ENCODE measurements around the gene MAGEA9.
"Not testable (repeated sequence)": the region's sequence is repeated elsewhere in the genome, so short reads cannot be mapped to it uniquely, and the experiment has no call there.

Gene MAGEA9, protein sequence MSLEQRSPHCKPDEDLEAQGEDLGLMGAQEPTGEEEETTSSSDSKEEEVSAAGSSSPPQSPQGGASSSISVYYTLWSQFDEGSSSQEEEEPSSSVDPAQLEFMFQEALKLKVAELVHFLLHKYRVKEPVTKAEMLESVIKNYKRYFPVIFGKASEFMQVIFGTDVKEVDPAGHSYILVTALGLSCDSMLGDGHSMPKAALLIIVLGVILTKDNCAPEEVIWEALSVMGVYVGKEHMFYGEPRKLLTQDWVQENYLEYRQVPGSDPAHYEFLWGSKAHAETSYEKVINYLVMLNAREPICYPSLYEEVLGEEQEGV

DNA sequence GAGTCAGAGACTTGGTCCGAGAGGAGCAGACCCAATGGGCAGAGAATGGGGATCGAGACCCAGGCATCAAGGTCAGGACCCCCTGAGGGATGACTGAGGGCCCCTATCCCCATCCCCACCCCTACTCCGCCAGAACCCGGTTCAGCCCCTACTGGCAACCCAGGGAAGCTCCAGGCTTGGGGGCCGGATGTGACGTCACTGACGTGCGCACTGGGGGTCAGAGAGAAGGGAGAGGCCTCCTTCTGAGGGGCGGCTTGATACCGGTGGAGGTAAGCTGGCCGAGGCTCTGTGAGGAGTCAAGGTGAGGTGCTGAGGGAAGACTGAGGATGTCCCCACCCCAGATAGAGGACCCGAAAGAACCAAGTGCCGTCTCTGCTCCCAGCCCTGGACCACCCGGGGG is at the start of gene MAGEA9:
Gene MAGEA9 (plus strand): TSS at position 204 of the 400 bp plus-strand sequence. CDS start 4,281 bp downstream, outside the sequence.
- not testable (repeated sequence) for DNase-seq (ENCODE audit: low read depth, low spot score)

DNA sequence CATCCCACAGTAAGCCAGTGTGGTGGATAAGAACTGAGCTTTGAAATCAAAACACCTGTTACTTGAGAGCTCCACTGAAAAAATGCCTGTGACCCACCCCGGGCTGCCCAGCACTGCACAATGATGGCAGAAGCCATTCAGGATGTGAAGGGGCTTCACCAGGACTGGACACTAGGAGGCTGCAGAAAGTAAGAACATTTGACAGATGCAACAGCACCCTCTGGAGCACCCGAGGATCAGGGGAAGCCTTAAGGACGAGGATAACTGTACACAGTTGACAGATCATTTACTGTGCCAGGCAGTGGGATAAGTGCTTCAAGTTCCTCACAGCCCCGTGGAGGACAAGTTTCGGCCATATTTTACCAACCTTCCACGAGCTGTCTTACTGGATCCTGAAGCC is 39.5 kb upstream of the MAGEA9 start:
- DNase-seq (ENCODE audit: low read depth, low spot score): not testable (repeated sequence)

DNA sequence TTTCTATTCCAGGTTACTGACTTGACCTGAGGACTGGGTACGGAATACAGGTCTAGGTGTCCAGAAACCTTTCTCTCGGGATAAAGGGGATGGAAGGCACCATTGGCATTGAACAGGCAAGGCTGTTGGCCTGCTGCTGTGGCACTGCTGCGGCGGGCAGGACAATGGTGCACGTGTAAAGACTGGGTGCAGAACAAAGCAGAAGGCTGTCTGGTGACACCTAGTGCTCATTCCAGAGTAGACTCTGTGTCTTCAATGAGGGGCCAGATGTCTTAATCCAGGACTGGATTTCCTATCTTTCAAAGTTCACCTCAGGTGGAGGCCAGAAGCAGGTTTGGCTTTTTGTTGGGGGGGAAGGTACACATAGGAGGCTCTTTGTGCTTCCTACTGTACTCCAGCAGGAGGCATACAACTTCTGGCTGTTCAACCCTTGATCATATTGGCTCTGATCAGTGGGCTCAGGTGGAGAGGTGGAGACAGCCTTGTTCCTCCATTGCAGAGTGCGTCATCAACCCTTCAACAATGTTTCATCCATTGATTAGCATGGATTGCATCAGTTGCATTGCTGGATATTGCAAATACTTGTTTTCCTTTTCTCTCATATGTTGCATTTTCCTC is 35.2 kb upstream of the MAGEA9 start:
- not testable (repeated sequence) for DNase-seq (ENCODE audit: low read depth, low spot score)

DNA sequence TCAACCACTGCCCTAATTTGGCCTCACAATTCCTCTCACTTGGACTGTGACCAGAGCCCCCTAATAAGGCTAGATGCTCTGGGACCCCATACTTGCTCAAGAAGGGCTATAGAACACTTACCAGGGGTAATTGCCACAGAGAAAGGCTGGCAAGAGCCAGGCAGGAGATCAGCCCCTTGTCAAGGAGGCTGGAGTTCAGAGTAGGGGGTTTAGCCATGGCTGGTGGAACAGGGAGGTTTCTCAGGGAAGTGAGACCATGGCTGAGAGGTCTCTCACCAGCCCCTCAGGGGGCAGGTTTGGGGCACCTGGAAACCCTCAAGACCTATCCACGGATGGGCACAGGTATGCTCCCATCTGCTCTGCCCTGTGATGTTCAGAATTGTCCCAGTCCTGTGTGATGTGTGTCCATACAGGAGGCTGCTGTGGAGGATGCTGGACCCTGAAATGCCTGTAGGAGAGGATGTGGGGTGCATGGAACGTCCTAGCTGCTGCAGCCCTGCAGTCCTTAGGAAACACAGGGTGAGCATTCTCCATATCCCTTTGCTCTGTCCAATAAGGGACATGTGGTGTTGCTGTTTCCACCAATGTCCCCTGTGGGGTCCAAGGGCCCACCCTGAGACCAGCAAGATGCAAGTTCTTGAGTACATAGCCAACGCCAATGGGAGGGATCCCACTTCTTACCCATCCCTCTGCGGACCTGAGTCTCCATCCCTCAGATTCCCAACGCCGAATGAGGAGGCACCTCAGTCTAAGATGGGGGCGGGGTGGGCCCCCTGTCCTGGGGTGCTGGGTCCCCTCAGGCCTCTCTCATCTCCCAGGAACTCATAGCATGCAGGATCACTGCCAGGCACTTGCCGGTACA is 24.3 kb upstream of the MAGEA9 start:
- no peak for DNase-seq (ENCODE audit: low read depth, low spot score)

DNA sequence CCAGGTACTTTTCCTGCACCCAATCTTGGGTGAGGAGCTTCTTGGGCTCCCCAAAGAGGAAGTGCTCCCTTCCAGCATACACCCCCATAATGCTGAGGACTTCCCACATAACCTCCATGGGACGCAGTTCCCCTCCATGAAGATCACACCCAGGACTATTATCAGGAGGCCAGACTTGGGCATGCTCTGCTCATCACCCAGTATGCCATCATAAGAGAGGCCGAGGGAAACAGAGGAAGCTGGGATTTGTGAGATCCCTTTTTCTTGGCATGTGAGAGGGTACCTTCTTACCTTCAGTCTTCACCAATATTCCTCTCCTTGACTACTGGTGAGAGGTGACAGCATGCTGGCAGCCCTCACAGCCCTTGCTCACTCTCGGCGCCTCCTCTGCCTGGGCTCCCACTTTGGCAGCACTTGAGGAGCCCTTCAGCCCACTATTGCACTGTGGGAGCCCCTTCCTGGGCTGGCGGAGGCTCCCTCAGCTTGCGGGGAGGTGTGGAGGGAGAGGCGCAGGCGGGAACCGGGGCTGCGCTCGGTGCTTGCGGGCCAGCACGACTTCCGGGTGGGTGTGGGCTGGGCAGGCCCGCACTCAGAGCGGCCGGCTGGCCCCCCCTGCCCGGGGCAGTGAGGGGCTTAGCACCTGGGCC is 23.5 kb upstream of the MAGEA9 start:
- DNase-seq (ENCODE audit: low read depth, low spot score): no peak

GRCh38 chrX:149758715-149759078 is 23.0 kb upstream of the MAGEA9 start:
- not testable (repeated sequence) for DNase-seq (ENCODE audit: low read depth, low spot score)

DNA sequence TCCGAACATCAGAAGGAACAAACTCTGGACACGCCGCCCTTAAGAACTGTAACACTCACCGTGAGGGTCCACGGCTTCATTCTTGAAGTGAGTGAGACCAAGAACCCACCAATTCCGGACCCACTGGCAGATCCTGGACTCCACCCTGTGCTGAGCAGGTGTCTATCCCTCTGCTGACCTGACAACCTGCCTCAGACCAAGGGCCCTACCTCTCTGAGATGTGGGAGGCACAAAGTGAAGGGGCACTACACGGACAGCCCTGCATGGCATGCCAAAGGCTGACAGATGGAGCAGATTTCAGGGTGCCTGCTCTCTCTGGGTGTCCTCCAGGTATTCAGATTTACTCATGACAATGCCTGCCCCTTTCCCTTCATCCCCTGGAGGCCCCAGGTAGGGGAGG is 21.9 kb upstream of the MAGEA9 start:
- no peak for DNase-seq (ENCODE audit: low read depth, low spot score)

GRCh38 chrX:149760965-149761364 is 20.8 kb upstream of the MAGEA9 start:
- no peak for DNase-seq (ENCODE audit: low read depth, low spot score)

DNA sequence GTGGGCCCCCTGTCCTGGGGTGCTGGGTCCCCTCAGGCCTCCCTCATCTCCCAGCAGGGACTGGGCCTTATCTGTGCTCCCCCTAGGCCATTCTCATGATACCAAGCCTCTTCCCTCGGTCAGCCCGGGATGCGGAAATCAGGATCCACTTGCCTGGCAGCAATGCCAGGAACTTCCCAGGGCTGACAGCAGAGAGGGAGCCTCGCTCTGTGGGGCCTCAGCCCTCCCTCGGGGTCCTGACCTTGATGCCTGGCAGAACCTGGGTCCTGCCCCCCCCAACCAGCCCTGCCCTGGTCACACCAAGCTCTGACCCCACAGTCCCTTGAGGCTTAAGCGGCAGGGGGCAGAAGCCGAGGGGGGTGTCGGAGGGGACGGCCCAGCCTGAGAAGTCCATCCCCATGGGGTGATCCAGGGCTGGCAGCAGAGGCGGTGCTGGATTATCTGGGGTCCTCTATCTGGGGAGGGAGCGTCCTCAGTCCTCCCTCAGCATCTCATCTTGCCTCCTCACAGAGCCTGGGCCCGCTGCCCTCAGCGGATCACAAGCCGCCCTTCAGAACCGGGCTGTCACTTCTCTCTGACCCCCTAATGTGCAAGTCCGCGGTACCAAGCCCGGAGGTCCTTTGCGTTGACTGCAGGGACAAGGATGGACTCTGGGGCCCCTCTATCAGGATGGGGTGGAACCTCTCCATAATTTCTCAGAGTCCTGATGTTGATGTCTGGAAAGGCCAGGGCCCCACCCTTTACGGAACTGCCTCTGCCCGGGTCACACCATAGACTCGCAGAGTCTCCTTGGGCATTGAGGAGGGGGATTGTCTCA is 19.7 kb upstream of the MAGEA9 start:
- not testable (repeated sequence) for DNase-seq (ENCODE audit: low read depth, low spot score)

GRCh38 chrX:149762696-149763614 is 18.8 kb upstream of the MAGEA9 start:
- no peak for DNase-seq (ENCODE audit: low read depth, low spot score)

GRCh38 chrX:149770344-149770743 is 11.4 kb upstream of the MAGEA9 start:
- DNase-seq (ENCODE audit: low read depth, low spot score): not testable (repeated sequence)

- not testable (repeated sequence) for DNase-seq (ENCODE audit: low read depth, low spot score)
These were observed 8.7 kb upstream of the MAGEA9 start for GRCh38 chrX:149773026-149773425.

GRCh38 chrX:149773768-149774167 is 8.0 kb upstream of the MAGEA9 start, which contains the start of gene HSFX1:
HSFX1 (plus strand) TSS chrX:149774068; CDS start chrX:149774682, 614 bp downstream.
- not testable (repeated sequence) for DNase-seq (ENCODE audit: low read depth, low spot score)

DNA sequence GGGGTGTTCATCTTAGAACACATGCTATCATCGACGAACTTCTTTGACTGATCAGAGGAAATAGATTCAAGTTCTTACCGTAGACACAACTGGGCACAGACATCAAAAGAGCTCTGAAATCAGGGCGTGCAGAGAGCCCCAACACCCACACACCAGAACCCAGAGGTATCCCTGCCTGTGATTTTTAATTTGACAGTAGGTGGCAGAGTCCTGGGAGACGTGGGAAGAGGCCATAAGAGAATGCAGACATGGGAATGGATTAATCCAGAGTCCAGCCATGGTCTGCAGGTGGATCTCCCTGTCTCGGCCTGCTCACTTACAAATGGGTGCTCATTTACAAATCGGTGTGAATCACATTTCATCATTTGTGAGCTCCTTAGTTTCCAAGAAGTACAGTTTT is 3.7 kb upstream of the MAGEA9 start:
- not testable (repeated sequence) for DNase-seq (ENCODE audit: low read depth, low spot score)

DNA sequence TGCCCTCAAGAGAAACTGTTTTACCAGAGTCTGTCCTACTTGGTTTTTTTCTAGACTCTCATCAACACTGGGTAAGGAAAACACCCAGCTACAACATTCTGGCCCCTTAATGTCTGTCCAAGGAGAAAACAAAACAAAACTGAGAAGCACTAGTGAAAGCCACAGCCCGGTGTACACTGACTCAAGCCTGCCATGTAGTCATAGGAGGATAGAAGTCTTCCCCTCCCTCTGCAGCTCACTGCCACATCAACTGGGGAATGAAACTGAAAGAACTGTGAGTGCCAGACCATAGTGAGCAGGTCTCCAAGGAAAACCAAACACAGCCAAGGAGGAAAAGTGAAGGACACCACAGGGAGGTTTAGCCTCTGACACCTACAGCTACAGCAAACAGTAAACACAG is 13.8 kb downstream of the MAGEA9 start:
- not testable (repeated sequence) for DNase-seq (ENCODE audit: low read depth, low spot score)

GRCh38 chrX:149799095-149799714 is 17.5 kb downstream of the MAGEA9 start:
- no peak for DNase-seq (ENCODE audit: low read depth, low spot score)

DNA sequence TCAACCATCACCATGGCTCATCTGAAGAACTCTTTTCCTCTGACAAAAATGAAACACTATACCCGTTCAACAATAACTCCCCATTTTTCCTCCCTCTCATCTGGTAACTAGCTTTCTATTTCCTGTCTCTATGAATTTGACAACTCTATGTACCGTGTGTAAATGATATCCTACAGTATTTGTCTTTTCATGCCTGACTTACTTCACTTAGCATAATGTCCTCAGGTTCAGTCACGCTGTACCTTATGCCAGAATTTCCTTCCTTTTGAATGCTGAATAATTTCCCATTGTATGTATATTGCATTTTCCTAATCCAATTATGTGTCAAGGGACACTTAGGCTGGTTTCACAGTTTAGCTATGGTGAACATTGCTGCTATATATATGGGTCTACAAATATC is 18.2 kb downstream of the MAGEA9 start:
- no peak for DNase-seq (ENCODE audit: low read depth, low spot score)

DNA sequence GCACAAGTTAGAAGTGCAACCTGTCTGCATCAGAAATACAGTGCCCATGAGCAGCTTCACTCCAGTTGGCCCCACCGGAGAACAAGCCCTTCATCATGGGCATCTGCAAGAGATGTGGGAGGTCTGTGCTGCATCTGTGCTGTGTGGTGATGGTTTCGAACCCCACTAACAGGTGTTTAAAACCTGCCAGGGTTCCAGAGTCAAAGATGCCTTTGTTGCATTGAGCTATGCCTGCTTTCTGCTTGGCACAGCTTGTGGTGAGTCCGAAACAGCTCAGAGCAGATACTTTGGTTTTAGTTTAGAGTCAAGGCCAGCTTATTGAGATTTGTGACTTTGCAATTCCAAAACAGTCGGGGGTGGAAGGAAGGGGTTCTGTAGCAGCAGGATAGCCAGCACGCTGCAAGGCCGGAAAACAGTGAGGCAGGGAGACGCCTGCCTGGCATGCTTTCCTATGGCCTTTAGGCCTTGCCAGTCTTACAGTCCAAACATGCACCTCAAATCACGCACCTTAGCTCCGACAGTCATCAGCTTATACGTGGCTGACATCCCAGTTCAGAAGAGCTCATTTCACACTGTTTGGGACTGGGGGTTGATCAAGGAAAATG is 21.8 kb downstream of the MAGEA9 start:
- DNase-seq (ENCODE audit: low read depth, low spot score): no peak

- no peak for DNase-seq (ENCODE audit: low read depth, low spot score)
These were observed 22.4 kb downstream of the MAGEA9 start for GRCh38 chrX:149804102-149804501.

All from iPS DF 19.7 (cell line).